HUES64 (cell line): ENCODE results near the gene GRIP2.

Source experiments
- H3K27ac ChIP-seq: 2 replicates; pipeline ENCODE4 v1.7.0; 2013; ENCODE audit warnings: low read depth, low read length, inconsistent platforms
- H3K27me3 ChIP-seq: 2 replicates; pipeline ENCODE4 v1.6.1; 2013; ENCODE audit warnings: mild to moderate bottlenecking, low read length; ENCODE audit not compliant: insufficient read depth
- H3K36me3 ChIP-seq: 2 replicates; pipeline ENCODE4 v1.6.1; 2013; ENCODE audit warnings: mild to moderate bottlenecking, low read length; ENCODE audit not compliant: insufficient read depth
- H3K4me1 ChIP-seq: 2 replicates; pipeline ENCODE4 v1.6.1; 2013; ENCODE audit warnings: mild to moderate bottlenecking, low read length, moderate library complexity; ENCODE audit not compliant: insufficient read depth
- H3K4me3 ChIP-seq: 2 replicates; pipeline ENCODE4 v1.5.1; 2013; ENCODE audit warnings: mild to moderate bottlenecking, low read length, moderate library complexity
- H3K9ac ChIP-seq: 2 replicates; pipeline ENCODE4 v1.6.1; 2013; ENCODE audit warnings: mild to moderate bottlenecking, low read depth, low read length
- H3K9me3 ChIP-seq: 2 replicates; pipeline ENCODE4 v1.6.1; 2013; ENCODE audit warnings: low read depth, low read length; ENCODE audit not compliant: insufficient read depth
- WGBS: fragments of 150-250, 120-280 bp; methylation state at CpG from one replicate; pipeline ENCODE4 v1.1.7; 2013; ENCODE audit warnings: missing lambda C conversion rate; 5-methylcytosine and 5-hydroxymethylcytosine counted together

The GRIP2 gene

GRCh38 chr3:14561051-14561960, 21.2 kb upstream of the GRIP2 start:
- no peaks in the 10 kb centered on the region for H3K27me3 ChIP-seq
- H3K4me3 ChIP-seq, result no peak overlapping the region
- H3K9ac ChIP-seq, result no peak overlapping the region

GRCh38 chr3:14560110-14560509, 20.0 kb upstream of the GRIP2 start:
- Histone ChIP-seq H3K27ac (no peak overlapping the region), H3K36me3 (no peaks in the 10 kb centered on the region), H3K4me1 (peaks cover 11% of the 10 kb centered on the region), H3K4me3 (no peak overlapping the region), H3K9ac (no peak overlapping the region), H3K27me3 (no peaks in the 10 kb centered on the region), H3K9me3 (no peaks in the 10 kb centered on the region)
- WGBS, result 91% methylated on average over 4 of the region's 4 CpGs

More at GRCh38 chr3:14561051-14561960, 21.2 kb upstream of the GRIP2 start:
- Histone ChIP-seq H3K9me3 (no peaks in the 10 kb centered on the region), H3K27ac (no peak overlapping the region), H3K4me1 (peaks cover 11% of the 10 kb centered on the region; the same call in 1 of the 2 replicates), H3K36me3 (no peaks in the 10 kb centered on the region)
- 71% methylated on average over 8 of the region's 8 CpGs for WGBS

GRCh38 chr3:14558029-14558428, 17.9 kb upstream of the GRIP2 start:
- 94% methylated on average over 9 of the region's 9 CpGs for WGBS
- H3K36me3 ChIP-seq, result no peaks in the 10 kb centered on the region
- no peaks in the 10 kb centered on the region for H3K9me3 ChIP-seq
- H3K4me1 ChIP-seq, result peaks cover 2% of the 10 kb centered on the region
- no peak overlapping the region for H3K9ac ChIP-seq
- no peak overlapping the region for H3K4me3 ChIP-seq
- no peaks in the 10 kb centered on the region for H3K27me3 ChIP-seq
- H3K27ac ChIP-seq, result no peak overlapping the region

- H3K4me1 ChIP-seq, result no peaks in the 10 kb centered on the region; the same call in 1 of the 2 replicates
- H3K9me3 ChIP-seq, result no peaks in the 10 kb centered on the region
- 75% methylated on average over 22 of the region's 22 CpGs for WGBS
- no peak overlapping the region for H3K4me3 ChIP-seq
- no peaks in the 10 kb centered on the region for H3K27me3 ChIP-seq
- no peak overlapping the region; the same call in 1 of the 2 replicates for H3K9ac ChIP-seq
- no peak overlapping the region for H3K27ac ChIP-seq
- no peaks in the 10 kb centered on the region for H3K36me3 ChIP-seq
Measured at GRCh38 chr3:14555835-14556234, 15.7 kb upstream of the GRIP2 start.

- Histone ChIP-seq H3K36me3 (no peaks in the 10 kb centered on the region), H3K27me3 (no peaks in the 10 kb centered on the region), H3K4me3 (no peak overlapping the region), H3K9me3 (no peaks in the 10 kb centered on the region), H3K9ac (no peak overlapping the region), H3K4me1 (no peaks in the 10 kb centered on the region; the same call in 1 of the 2 replicates), H3K27ac (no peak overlapping the region)
- WGBS, result 79% methylated on average over 3 of the region's 3 CpGs
Measured at GRCh38 chr3:14554715-14555114, 14.6 kb upstream of the GRIP2 start.

GRCh38 chr3:14553871-14554270, 13.7 kb upstream of the GRIP2 start:
- no peaks in the 10 kb centered on the region for H3K9me3 ChIP-seq
- no peak overlapping the region for H3K4me3 ChIP-seq
- H3K4me1 ChIP-seq, result no peaks in the 10 kb centered on the region; the same call in 1 of the 2 replicates
- H3K27me3 ChIP-seq, result no peaks in the 10 kb centered on the region
- H3K36me3 ChIP-seq, result no peaks in the 10 kb centered on the region
- H3K27ac ChIP-seq, result no peak overlapping the region
- 93% methylated on average over 5 of the region's 5 CpGs for WGBS
- H3K9ac ChIP-seq, result no peak overlapping the region

GRCh38 chr3:14552717-14553116, 12.6 kb upstream of the GRIP2 start:
- H3K27ac ChIP-seq, result no peak overlapping the region
- no peak overlapping the region for H3K9ac ChIP-seq
- H3K4me3 ChIP-seq, result no peak overlapping the region
- H3K4me1 ChIP-seq, result no peaks in the 10 kb centered on the region; the same call in 1 of the 2 replicates
- 96% methylated on average over 4 of the region's 4 CpGs for WGBS
- no peaks in the 10 kb centered on the region for H3K9me3 ChIP-seq
- H3K36me3 ChIP-seq, result no peaks in the 10 kb centered on the region
- no peaks in the 10 kb centered on the region for H3K27me3 ChIP-seq

- 92% methylated on average over 8 of the region's 8 CpGs for WGBS
- Histone ChIP-seq H3K9me3 (no peaks in the 10 kb centered on the region), H3K27me3 (no peaks in the 10 kb centered on the region), H3K4me3 (no peak overlapping the region), H3K36me3 (no peaks in the 10 kb centered on the region), H3K27ac (no peak overlapping the region), H3K4me1 (no peaks in the 10 kb centered on the region; the same call in 1 of the 2 replicates), H3K9ac (no peak overlapping the region)
Measured at GRCh38 chr3:14552041-14552648, 12.0 kb upstream of the GRIP2 start.

GRCh38 chr3:14550651-14551611, 10.8 kb upstream of the GRIP2 start:
- H3K27me3 ChIP-seq, result no peaks in the 10 kb centered on the region
- no peak overlapping the region for H3K4me3 ChIP-seq
- H3K27ac ChIP-seq, result no peak overlapping the region
- H3K4me1 ChIP-seq, result no peaks in the 10 kb centered on the region; the same call in 1 of the 2 replicates
- H3K36me3 ChIP-seq, result no peaks in the 10 kb centered on the region
- 84% methylated on average over 24 of the region's 24 CpGs for WGBS
- H3K9ac ChIP-seq, result no peak overlapping the region
- no peaks in the 10 kb centered on the region for H3K9me3 ChIP-seq

GRCh38 chr3:14550181-14550580, 10.0 kb upstream of the GRIP2 start:
- WGBS, result 99% methylated on average over 6 of the region's 6 CpGs
- H3K36me3 ChIP-seq, result no peaks in the 10 kb centered on the region
- no peak overlapping the region for H3K27ac ChIP-seq
- H3K4me3 ChIP-seq, result no peak overlapping the region
- no peak overlapping the region for H3K9ac ChIP-seq
- H3K27me3 ChIP-seq, result no peaks in the 10 kb centered on the region
- H3K9me3 ChIP-seq, result no peaks in the 10 kb centered on the region
- no peaks in the 10 kb centered on the region for H3K4me1 ChIP-seq
